ENCODE data around the gene IGFN1.

- TF ChIP-seq POLR2A (IDR thresholded peaks at IDR 0.05; ENCODE audit: low read depth, low read length) (no peak), POLR2AphosphoS5 (IDR thresholded peaks at IDR 0.05; ENCODE audit: low read depth, low read length) (no peak), TAF1 (IDR thresholded peaks at IDR 0.05; ENCODE audit: borderline replicate concordance, low read depth, low read length) (no peak)
Observed at GRCh38 chr1:201248721-201249559, 58.3 kb downstream of the IGFN1 start.
